Measurements from ENCODE around the gene PPM1F. TPM values are rescaled to one million over a fixed set of nuclear protein-coding genes. Genes with fewer than 3 reads are reported as not detected.

Gene PPM1F
- total RNA-seq, 2 donors from 2014 or later: 37.0 to 45.9 TPM

GRCh38 chr22:21975273-21975672 lies 22.6 kb upstream of the PPM1F start:
- Histone ChIP-seq H3K4me3 (no peak overlapping the region), H3K9me3 (no peaks in the 10 kb centered on the region), H3K4me1 (ENCODE audit: control insufficient read depth in 1 of 2, low read depth in 2 of 2) (no peaks in the 10 kb centered on the region), H3K27me3 (replicated peaks; ENCODE audit: insufficient read depth) (no peaks in the 10 kb centered on the region), H3K27ac (no peak overlapping the region), H3K36me3 (peaks cover 36% of the 10 kb centered on the region)
- no peak for ATAC-seq (ENCODE audit: insufficient number of reproducible peaks, low FRiP score, low read depth)
- no peak for DNase-seq (ENCODE audit: low spot score)
- TF ChIP-seq, protein P1, sequence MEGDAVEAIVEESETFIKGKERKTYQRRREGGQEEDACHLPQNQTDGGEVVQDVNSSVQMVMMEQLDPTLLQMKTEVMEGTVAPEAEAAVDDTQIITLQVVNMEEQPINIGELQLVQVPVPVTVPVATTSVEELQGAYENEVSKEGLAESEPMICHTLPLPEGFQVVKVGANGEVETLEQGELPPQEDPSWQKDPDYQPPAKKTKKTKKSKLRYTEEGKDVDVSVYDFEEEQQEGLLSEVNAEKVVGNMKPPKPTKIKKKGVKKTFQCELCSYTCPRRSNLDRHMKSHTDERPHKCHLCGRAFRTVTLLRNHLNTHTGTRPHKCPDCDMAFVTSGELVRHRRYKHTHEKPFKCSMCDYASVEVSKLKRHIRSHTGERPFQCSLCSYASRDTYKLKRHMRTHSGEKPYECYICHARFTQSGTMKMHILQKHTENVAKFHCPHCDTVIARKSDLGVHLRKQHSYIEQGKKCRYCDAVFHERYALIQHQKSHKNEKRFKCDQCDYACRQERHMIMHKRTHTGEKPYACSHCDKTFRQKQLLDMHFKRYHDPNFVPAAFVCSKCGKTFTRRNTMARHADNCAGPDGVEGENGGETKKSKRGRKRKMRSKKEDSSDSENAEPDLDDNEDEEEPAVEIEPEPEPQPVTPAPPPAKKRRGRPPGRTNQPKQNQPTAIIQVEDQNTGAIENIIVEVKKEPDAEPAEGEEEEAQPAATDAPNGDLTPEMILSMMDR (IDR thresholded peaks at IDR 0.05): no peak

- Histone ChIP-seq H3K9me3 (no peaks in the 10 kb centered on the region), H3K4me3 (no peak overlapping the region), H3K27ac (no peak overlapping the region), H3K27me3 (replicated peaks; ENCODE audit: insufficient read depth) (no peaks in the 10 kb centered on the region), H3K36me3 (peaks cover 36% of the 10 kb centered on the region), H3K4me1 (ENCODE audit: control insufficient read depth in 1 of 2, low read depth in 2 of 2) (no peaks in the 10 kb centered on the region)
- TF ChIP-seq, protein P1 (IDR thresholded peaks at IDR 0.05): no peak
- ATAC-seq (ENCODE audit: insufficient number of reproducible peaks, low FRiP score, low read depth) (no peak), DNase-seq (ENCODE audit: low spot score) (no peak)
Measured at GRCh38 chr22:21974058-21974649, 21.5 kb upstream of the PPM1F start.

GRCh38 chr22:21972806-21973205 lies 20.2 kb upstream of the PPM1F start:
- H3K27me3 ChIP-seq (replicated peaks; ENCODE audit: insufficient read depth): no peaks in the 10 kb centered on the region
- H3K9me3 ChIP-seq: no peaks in the 10 kb centered on the region
- H3K27ac ChIP-seq: no peak overlapping the region
- H3K4me1 ChIP-seq (ENCODE audit: control insufficient read depth in 1 of 2, low read depth in 2 of 2): no peaks in the 10 kb centered on the region
- no peak overlapping the region for H3K4me3 ChIP-seq
- ATAC-seq (ENCODE audit: insufficient number of reproducible peaks, low FRiP score, low read depth) (no peak), DNase-seq (ENCODE audit: low spot score) (no peak)
- TF ChIP-seq, protein P1 (IDR thresholded peaks at IDR 0.05): no peak
- H3K36me3 ChIP-seq: peaks cover 37% of the 10 kb centered on the region

GRCh38 chr22:21972293-21972779 lies 19.7 kb upstream of the PPM1F start:
- peaks cover 41% of the 10 kb centered on the region for H3K36me3 ChIP-seq
- TF ChIP-seq, protein P1 (IDR thresholded peaks at IDR 0.05): peak; percentile 67
- H3K27ac ChIP-seq: no peak overlapping the region
- H3K4me1 ChIP-seq (ENCODE audit: control insufficient read depth in 1 of 2, low read depth in 2 of 2): no peaks in the 10 kb centered on the region
- H3K9me3 ChIP-seq: no peaks in the 10 kb centered on the region
- ATAC-seq (ENCODE audit: insufficient number of reproducible peaks, low FRiP score, low read depth): no peak
- no peak overlapping the region for H3K4me3 ChIP-seq
- H3K27me3 ChIP-seq (replicated peaks; ENCODE audit: insufficient read depth): no peaks in the 10 kb centered on the region
- DNase-seq (ENCODE audit: low spot score): no peak

- no peak for ATAC-seq (ENCODE audit: insufficient number of reproducible peaks, low FRiP score, low read depth)
- DNase-seq (ENCODE audit: low spot score): no peak
- Histone ChIP-seq H3K27ac (no peak overlapping the region), H3K9me3 (no peaks in the 10 kb centered on the region), H3K4me3 (no peak overlapping the region), H3K36me3 (peaks cover 46% of the 10 kb centered on the region), H3K4me1 (ENCODE audit: control insufficient read depth in 1 of 2, low read depth in 2 of 2) (no peaks in the 10 kb centered on the region), H3K27me3 (replicated peaks; ENCODE audit: insufficient read depth) (no peaks in the 10 kb centered on the region)
- TF ChIP-seq, protein P1 (IDR thresholded peaks at IDR 0.05): no peak
Measured at GRCh38 chr22:21971858-21972275, 19.2 kb upstream of the PPM1F start.
